K562 (cell line): ENCODE measurements around the gene CORT. TPM values are rescaled to one million over a fixed set of nuclear protein-coding genes. Genes with fewer than 3 reads are reported as not detected.

Experiments
- CTCFL ChIP-seq: IDR thresholded peaks from 2 replicates; pipeline ENCODE4 v1.6.1; 2011; ENCODE audit warnings: borderline replicate concordance, low read depth, mild to moderate bottlenecking, moderate library complexity, low read length; ENCODE audit not compliant: insufficient read depth, poor library complexity, severe bottlenecking
- CXXC5 ChIP-seq: fragments of 250-450 bp; sonication (Bioruptor Pico); IDR thresholded peaks from 2 replicates; pipeline ENCODE4 v1.8.0; 2022; ENCODE audit warnings: inconsistent platforms, mild to moderate bottlenecking, moderate library complexity
- FOXA1 ChIP-seq: fragments of 450-650 bp; IDR thresholded peaks from 2 replicates; pipeline ENCODE4 v1.6.1; 2016; ENCODE audit warnings: mild to moderate bottlenecking, borderline replicate concordance
- FOXA3 ChIP-seq, 2 experiments: fragments of 450-650 bp in 1 of 2; sonication (generic) in 1 of 2; formaldehyde crosslinking; IDR thresholded peaks in 1 of 2; conservative IDR thresholded peaks in 1 of 2; 2 replicates each; pipeline versions ENCODE4 v1.4.0 to v1.8.0; 2020 to 2022; ENCODE audit warnings: mild to moderate bottlenecking in 2 of 2, missing genetic modification reagents in 1 of 2
- FOXP1 ChIP-seq: sonication (generic); formaldehyde crosslinking; IDR thresholded peaks from 2 replicates; pipeline ENCODE4 v1.8.0; 2022; ENCODE audit warnings: mild to moderate bottlenecking, missing genetic modification reagents
- HLTF ChIP-seq: fragments of 450-650 bp; IDR thresholded peaks from 2 replicates; pipeline ENCODE4 v1.6.1; 2016
- HMG20A ChIP-seq: fragments of 450-650 bp; formaldehyde crosslinking; conservative IDR thresholded peaks from 2 replicates; pipeline ENCODE4 v1.4.0; 2020; ENCODE audit warnings: mild to moderate bottlenecking, mixed read lengths
- HNRNPUL1 ChIP-seq: fragments of 200-400 bp; formaldehyde crosslinking; IDR thresholded peaks from 2 replicates; pipeline ENCODE4 v1.6.1; 2017; ENCODE audit warnings: low read length
- MAZ ChIP-seq, 2 experiments: fragments of 450-650 bp in 1 of 2; sonication (generic) in 1 of 2; formaldehyde crosslinking; IDR thresholded peaks in 1 of 2; conservative IDR thresholded peaks in 1 of 2; 2 replicates each; pipeline versions ENCODE4 v1.4.0 to v1.5.0; 2020; ENCODE audit warnings: mild to moderate bottlenecking in 1 of 2, missing genetic modification reagents in 1 of 2
- NUFIP1 ChIP-seq: fragments of 450-650 bp; IDR thresholded peaks from 2 replicates; pipeline ENCODE4 v1.6.1; 2018; ENCODE audit not compliant: partially characterized antibody
- RBM39 ChIP-seq: fragments of 200-400 bp; formaldehyde crosslinking; optimal IDR thresholded peaks from 2 replicates; pipeline ENCODE3; 2018; ENCODE audit warnings: low read depth, low read length
- SRSF1 ChIP-seq: fragments of 200-400 bp; formaldehyde crosslinking; IDR thresholded peaks from 2 replicates; pipeline ENCODE4 v1.6.1; 2017; ENCODE audit warnings: mild to moderate bottlenecking, low read depth, low read length, moderate library complexity
- STAG1 ChIP-seq: sonication (generic); formaldehyde crosslinking; IDR thresholded peaks from 2 replicates; pipeline ENCODE4 v1.5.0; 2020; ENCODE audit warnings: missing genetic modification reagents, borderline replicate concordance
- TAF15 ChIP-seq: fragments of 200-400 bp; formaldehyde crosslinking; IDR thresholded peaks from 2 replicates; pipeline ENCODE4 v1.6.1; 2017; ENCODE audit warnings: mild to moderate bottlenecking, low read depth, low read length, moderate library complexity
- TFAP4 ChIP-seq: sonication (generic); formaldehyde crosslinking; IDR thresholded peaks from 2 replicates; pipeline ENCODE4 v1.8.0; 2022; ENCODE audit warnings: missing genetic modification reagents, mild to moderate bottlenecking, moderate library complexity, borderline replicate concordance
- YY1 ChIP-seq, 3 experiments: IDR thresholded peaks; 2 replicates each; pipeline ENCODE4 v1.6.1; 2011; ENCODE audit warnings: low read length in 2 of 3, mild to moderate bottlenecking in 2 of 3, moderate library complexity in 2 of 3, borderline replicate concordance in 1 of 3, control low read depth in 1 of 3, low read depth in 1 of 3; ENCODE audit not compliant: insufficient read depth in 3 of 3, insufficient replicate concordance in 2 of 3, control insufficient read depth in 1 of 3, insufficient read length in 1 of 3; ENCODE audit errors: extremely low read depth in 1 of 3
- ZKSCAN3 ChIP-seq: fragments of 250-450 bp; sonication (Bioruptor Pico); IDR thresholded peaks from 2 replicates; pipeline ENCODE4 v1.4.0; 2020
- ZNF143 ChIP-seq: sonication (generic); formaldehyde crosslinking; IDR thresholded peaks from 2 replicates; pipeline ENCODE4 v1.9.0; 2022; ENCODE audit warnings: mild to moderate bottlenecking, missing genetic modification reagents
- ZNF609 ChIP-seq: sonication (generic); formaldehyde crosslinking; IDR thresholded peaks from 2 replicates; pipeline ENCODE4 v1.8.1; 2023; ENCODE audit warnings: missing genetic modification reagents, mild to moderate bottlenecking, borderline replicate concordance
- polyA plus RNA-seq, 8 experiments: library from polyadenylated mRNA; depleted of rRNA in 4 of 8; stranded (reverse) in 5 of 8; unstranded in 3 of 8; fragments of >200 nt; fragmentation: Nextera tagmentation in 2 of 8; fragmentation: Illumina TruSeq in 1 of 8; extraction: Ambion mirVana in 2 of 8; extraction: Trizol in 1 of 8; gene quantifications; 2 replicates each; pipeline versions ENCODE4 v1.2.1 to v1.2.3, GENCODE V29; 2011 to 2014; ENCODE audit warnings: inconsistent platforms in 1 of 8, missing spikeins in 1 of 8
- total RNA-seq, 7 experiments: library from RNA; depleted of rRNA in 6 of 7; stranded (reverse); fragments of >200 nt in 6 of 7; fragmentation: Illumina TruSeq in 2 of 7; extraction: Trizol in 2 of 7; gene quantifications; 2 replicates each; pipeline versions ENCODE4 v1.2.1 to v1.2.3, GENCODE V29; 2011 to 2021; ENCODE audit warnings: low replicate concordance in 1 of 7

The CORT gene
- total and polyA plus RNA-seq, 9 of the 15 experiments (the other 6 are each of a cell fraction or from before 2014, with no cell fraction given) = 0.08 to 0.54 (median 0.13) TPM; not detected in 5

- peak; percentile 32; the same call in 1 of the 2 replicates for TF ChIP-seq ZNF143 (CRISPR knock-in tag)
- TF ChIP-seq HMG20A (CRISPR knock-in tag) = no peak
- 0 out of 2 replicates have a peak, but pooled peaks have one; percentile 8 for TF ChIP-seq CXXC5 (CRISPR knock-in tag)
- no peak for TF ChIP-seq ZKSCAN3 (CRISPR knock-in tag)
- no peak for TF ChIP-seq FOXA1
- no peak for TF ChIP-seq HLTF
- no peak for TF ChIP-seq TAF15
- TF ChIP-seq TFAP4 (CRISPR knock-in tag) = 0 out of 2 replicates have a peak, but pooled peaks have one; percentile 29
- peak in 1 of 2 experiments; percentile 22; a peak in 1 of 4 replicates for TF ChIP-seq FOXA3 (CRISPR knock-in tag; conservative IDR thresholded peaks at IDR 0.05 in 1 of 2, IDR thresholded peaks at IDR 0.05 in 1 of 2)
- TF ChIP-seq SRSF1 = no peak
- no peak for TF ChIP-seq NUFIP1
- TF ChIP-seq HNRNPUL1 = no peak
- TF ChIP-seq FOXP1 (CRISPR knock-in tag) = 0 out of 2 replicates have a peak, but pooled peaks have one; percentile 48
- TF ChIP-seq MAZ (CRISPR knock-in tag; conservative IDR thresholded peaks at IDR 0.05 in 1 of 2, IDR thresholded peaks at IDR 0.05 in 1 of 2) = peak in 1 of 2 experiments; percentile 47; a peak in 1 of 4 replicates
- TF ChIP-seq ZNF609 (CRISPR knock-in tag) = no peak
- TF ChIP-seq RBM39 = peak; percentile 49
- peak in 1 of 3 experiments; percentile 29 for TF ChIP-seq YY1 (IDR thresholded peaks at IDR 0.05; ENCODE audit: borderline replicate concordance in 1 of 3, control insufficient read depth in 1 of 3, extremely low read depth in 1 of 3, insufficient read depth in 3 of 3, insufficient read length in 1 of 3, insufficient replicate concordance in 2 of 3, low read depth in 1 of 3, low read length in 2 of 3)
- peak; percentile 77 for TF ChIP-seq STAG1 (CRISPR knock-in tag)
- peak; percentile 82 for TF ChIP-seq CTCFL
These were observed 45.1 kb downstream of the CORT start (continued) for GRCh38 chr1:10494754-10495474.
